ENCODE data around the gene LRRN2.
"Not testable (repeated sequence)": the region's sequence is repeated elsewhere in the genome, so short reads cannot be mapped to it uniquely, and the experiment has no call there.

The LRRN2 gene

DNA sequence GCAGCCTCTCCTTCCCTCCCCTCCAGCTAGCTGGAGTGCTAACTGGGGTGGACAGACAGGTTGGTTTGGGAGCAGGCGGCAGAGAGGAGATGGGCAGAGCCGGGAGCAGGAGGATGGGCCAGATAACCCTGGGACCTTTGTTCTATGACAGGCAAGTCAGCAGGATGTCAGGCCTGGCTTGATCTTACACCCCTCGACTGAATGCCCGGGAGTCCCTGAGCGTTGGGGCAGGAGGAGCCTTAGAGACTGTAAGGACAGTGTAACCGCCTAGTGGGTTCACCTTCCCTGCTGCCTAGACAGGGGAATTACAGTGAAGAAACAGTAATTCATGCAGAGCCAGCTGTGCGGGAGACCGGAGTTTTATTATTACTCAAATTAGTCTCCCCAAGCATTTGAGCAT, 109.1 kb downstream of the LRRN2 start:
- DNase-seq (ENCODE audit: low read depth in 1 of 2, low spot score in 1 of 2) = no peak

DNA sequence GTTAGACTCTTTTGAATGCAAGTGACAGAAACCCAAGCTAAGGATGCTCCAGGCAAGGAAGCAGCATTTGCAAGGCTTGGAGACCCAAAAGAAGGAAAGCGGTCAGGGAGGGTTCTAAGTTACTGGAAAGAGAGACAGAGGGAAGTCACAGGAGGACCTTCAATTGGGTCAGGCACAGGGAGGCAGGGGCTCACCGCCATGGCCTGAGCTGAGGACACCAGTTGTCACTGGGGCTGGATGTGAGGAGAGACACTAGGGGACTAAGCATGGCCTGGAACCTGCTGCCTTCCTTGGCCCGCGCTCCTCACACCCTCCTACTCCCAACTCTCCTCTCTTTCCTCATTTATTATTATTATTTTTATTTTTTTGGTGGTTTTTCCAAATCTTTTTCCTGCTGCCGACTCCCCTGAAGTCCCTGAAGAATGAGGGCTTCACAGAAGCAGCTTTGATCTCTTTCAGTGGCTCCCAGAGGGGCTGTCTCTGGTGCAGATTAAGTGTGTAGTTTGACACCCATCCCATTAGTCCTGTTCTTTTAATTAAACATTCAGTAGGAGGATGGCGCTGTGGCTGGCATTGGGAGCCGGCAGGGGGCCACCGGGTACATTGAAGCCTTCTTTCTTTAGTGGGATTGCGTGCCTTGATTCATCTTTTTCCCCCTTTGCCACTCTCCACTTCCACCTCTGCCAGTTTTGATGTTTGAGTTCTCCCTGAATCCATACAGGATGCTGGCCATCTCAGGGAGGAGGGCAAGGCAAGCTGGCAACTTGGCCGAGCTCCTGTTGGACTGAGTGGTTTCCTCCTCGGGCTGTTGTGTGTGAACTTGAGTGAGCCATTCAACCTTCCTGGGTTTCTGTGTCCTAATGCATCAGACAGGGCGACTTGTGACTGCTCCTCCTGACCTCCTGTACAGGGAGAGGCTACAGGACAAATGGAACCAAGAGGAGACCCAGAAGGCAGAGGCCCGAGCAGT, 110.0 kb downstream of the LRRN2 start:
- DNase-seq (ENCODE audit: low read depth in 1 of 2, low spot score in 1 of 2) = no peak

DNA sequence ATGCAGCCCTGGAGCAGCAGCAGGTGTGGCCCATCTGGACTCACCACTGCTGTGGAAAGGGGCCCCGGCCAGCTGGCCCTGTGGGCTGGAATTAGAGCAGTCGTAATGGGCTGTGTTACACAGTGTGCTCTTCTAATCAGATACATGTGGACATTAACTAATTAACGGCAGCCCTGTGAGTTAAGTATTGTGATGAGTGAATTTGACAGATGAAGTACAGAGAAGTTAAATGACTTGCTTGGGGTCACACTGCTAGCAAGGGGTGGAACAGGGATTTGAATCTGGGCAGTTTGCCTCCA, 110.7 kb downstream of the LRRN2 start:
- no peak for DNase-seq (ENCODE audit: low read depth in 1 of 2, low spot score in 1 of 2)

DNA sequence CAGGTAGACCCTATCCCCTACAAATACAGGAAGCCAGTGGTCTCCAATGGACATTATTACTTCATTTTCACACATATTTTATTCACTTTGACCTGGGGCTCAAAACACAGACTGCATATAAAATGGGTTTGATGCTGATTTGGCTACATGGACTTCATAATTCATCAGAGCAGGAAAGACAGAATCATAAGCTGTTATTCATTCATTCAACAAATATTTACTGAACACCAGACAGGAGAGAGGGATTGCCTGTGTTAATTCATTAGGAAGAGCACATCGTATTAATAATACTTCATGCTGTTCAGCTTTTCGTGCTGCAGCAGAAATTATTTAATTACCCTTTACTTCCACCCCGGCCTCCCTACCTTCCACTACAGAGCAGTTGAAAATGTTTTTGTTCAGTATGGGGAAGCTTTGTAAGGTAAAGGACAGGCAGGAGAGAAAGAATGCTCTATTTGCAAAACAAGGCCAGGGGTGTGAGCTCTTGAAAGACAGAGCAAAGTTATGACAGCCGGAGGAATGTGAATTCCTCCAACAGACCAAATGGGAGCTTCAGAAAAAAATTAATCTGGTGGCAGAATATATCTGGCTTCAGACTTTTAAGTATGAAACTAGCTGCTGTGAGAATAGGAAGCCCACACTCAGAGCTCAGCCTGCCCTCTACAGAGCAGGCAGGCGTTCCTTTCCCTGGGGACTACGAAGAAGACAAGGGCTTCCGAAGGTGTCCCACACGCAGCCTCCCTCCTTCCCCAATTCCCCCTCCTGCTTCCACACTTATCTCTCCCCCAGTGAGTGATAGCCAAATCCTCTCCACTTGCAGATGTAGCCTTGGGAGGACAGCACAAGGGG, 111.3 kb downstream of the LRRN2 start:
- no peak for DNase-seq (ENCODE audit: low read depth in 1 of 2, low spot score in 1 of 2)

DNA sequence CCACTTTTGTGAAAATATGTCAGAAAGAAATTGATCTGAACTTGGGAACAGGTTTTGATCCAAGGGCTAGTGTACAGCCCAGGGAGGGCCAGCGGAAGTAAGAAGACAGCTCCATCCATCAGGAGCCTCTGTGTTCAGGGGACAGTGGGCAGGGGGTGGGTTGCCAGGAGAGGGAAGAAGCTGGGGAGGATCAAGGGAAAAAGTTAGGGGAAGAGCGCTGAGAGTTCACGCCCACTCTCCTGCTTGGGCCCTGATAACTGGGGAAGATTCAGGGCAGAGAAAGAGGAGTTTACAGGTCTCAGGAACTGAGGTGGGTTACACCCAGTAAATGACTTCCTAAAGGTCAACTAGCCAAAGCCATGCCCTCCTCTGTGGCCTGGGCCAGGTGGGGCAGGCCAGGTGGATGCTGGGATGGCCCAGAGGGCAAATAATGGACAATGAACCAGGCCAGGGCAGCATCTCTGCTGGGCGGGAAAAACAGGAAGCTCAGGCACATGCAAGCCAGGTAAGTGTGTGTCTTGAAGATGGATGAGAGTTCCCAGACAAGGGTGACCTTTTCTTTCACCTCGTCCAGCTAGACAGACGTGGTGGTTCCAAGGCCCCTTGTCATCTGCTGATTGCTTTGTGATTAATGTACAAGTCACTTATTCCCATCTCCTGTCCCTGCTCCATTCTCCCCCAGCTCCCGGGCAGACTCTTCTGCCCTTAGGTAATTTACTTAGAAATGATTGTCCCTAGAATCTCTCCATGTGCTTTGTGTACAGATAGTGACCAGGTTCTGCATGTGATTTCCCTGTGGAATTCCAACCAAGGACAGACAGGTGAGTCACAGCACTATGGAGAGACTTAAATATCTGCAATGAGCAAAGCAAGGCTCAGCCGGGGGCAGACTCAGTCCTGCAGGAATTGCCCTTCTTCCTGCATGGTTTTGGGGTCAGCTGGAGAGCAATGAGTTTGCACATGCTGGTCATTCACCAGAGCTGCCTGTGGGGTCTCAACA, 112.3 kb downstream of the LRRN2 start:
- no peak for DNase-seq (ENCODE audit: low read depth in 1 of 2, low spot score in 1 of 2)

DNA sequence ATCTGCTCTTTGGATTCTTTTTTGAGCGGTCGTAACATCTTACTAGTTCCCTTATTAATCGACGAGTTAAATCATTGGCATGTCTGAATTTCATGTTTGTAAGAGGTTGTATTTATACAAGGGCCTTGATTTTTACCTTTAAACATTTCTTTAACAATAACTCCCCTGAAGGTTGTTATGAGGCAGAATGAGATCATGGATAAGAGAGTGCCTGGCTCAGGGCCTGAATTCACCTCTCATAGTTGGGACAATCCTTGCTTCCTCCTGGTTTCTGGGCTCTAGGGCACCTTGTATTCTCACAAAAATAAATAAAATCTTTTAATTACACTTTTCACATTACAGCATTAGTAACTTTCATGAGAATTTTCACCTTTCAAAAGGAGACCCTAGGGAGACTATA, 113.9 kb downstream of the LRRN2 start:
- no peak for DNase-seq (ENCODE audit: low read depth in 1 of 2, low spot score in 1 of 2)

DNA sequence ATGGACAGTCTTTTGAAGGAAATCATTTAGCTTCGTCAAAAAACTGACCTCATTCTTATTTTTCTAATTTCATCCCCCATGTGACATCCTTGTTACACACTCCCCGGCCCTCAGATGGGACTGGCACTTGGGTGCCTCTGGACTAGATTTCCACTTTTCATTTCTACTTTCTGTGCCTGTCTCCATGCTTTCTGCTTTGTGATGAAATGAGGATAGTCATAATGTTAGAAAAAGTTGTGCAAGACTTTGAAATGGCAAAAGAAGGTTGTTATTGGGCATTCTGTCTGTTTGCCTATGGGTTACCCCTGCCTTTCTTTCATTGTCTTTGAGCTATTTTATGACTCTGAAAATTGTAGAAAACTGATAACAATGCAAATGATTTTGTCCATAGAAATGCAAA, 114.4 kb downstream of the LRRN2 start:
- DNase-seq (ENCODE audit: low read depth in 1 of 2, low spot score in 1 of 2) = no peak

DNA sequence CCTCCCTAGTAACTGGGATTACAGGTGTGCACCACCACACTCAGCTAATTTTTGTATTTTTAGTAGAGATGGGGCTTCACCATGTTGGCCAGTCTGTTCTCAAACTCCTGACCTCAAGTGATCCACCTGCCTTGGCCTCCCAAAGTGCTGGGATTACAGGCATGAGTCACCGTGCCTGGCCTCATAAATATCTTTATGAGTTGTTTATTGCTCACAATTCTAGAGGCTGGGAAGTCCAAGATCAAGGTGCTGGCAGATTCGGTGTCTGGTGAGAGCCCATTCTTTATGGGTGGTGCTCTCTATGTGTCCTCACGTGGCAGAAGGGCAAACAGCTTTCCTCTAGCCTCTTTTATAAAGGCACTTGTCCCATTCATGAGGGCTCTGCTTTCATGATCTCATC, 115.5 kb downstream of the LRRN2 start:
- DNase-seq (ENCODE audit: low read depth in 1 of 2, low spot score in 1 of 2) = not testable (repeated sequence)

DNA sequence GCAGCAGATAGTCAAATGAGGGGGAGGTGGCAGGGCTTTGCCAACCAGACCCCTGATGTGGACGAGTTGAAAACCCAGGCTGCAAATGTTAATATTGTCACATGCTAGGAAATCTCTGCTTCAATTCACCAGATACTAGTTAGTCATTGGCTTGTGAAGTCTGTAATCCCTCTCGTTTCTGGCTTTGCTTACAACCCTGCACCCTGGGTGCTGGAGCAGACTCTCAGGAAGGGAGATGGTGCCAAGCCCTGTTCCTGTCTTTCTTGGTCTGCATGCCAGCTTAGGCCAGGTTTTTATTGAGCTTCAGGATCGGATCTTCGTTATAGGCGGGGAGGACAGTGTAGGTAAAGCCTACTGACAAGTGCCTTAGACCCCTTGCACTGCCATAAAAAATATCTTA, 116.1 kb downstream of the LRRN2 start:
- no peak for DNase-seq (ENCODE audit: low read depth in 1 of 2, low spot score in 1 of 2)

DNA sequence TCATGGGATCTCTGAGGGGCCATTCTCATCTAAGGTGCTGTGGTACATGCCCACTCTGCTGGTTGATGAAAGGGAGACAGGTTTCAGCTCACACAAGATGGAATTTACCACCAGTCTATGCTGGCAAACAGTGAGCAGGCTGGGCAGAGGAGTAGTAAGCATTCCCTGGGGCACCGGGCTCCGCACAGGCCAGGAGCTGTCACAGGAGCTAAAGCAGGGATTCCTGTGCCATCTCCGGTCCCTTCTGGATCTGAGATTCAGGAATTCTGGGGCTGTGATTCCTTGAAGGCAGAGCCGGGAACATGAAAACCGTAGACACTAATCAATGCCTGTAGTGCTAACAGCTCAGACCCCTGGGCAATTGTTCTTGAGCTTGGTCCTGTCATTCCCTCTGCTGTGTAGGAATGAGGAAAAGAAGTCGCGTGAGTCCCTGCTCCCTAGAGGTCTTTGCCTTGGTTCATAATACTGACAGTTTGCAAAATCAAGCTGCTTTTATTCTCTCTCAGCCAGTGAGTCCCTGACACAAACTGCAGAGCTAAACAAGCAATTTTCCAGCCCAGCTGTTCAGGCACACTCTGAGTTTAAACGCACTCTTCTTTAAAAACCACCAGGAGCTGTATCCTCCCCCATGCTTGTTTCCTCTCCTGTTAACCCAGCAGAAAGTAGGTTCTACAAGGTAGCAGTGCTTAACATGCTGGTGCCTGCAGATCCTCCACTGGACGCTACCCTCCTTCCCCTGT, 116.8 kb downstream of the LRRN2 start:
- DNase-seq (ENCODE audit: low read depth in 1 of 2, low spot score in 1 of 2) = no peak

All from stimulated activated CD4-positive, alpha-beta T cell treated with anti-CD3 and anti-CD28 coated beads, Interleukin-15, amount 100 ng/mL, for 1 hour (primary cell).